HG02973 (cell line): Measurements from ENCODE around the gene PLB1.
"Not testable (repeated sequence)": the region's sequence is repeated elsewhere in the genome, so short reads cannot be mapped to it uniquely, and the experiment has no call there.

Experiments
- ATAC-seq: cut with Tn5 transposase; IDR thresholded peaks from one replicate; pipeline ENCODE4 v1.9.1; 2021; ENCODE audit warnings: moderate library complexity; ENCODE audit not compliant: unreplicated experiment

The PLB1 gene

GRCh38 chr2:28530782-28531181 lies 34.9 kb downstream of the PLB1 start:
- no peak for ATAC-seq

- no peak for ATAC-seq
These were observed 36.5 kb downstream of the PLB1 start for GRCh38 chr2:28532399-28532798.

GRCh38 chr2:28533044-28533680 lies 37.3 kb downstream of the PLB1 start:
- ATAC-seq = no peak

- ATAC-seq = no peak
These were observed 39.0 kb downstream of the PLB1 start for GRCh38 chr2:28534817-28535216.

- ATAC-seq = no peak
These were observed 42.3 kb downstream of the PLB1 start for GRCh38 chr2:28538134-28538533.

GRCh38 chr2:28538652-28539051 lies 42.8 kb downstream of the PLB1 start:
- ATAC-seq = no peak

- no peak for ATAC-seq
These were observed 43.3 kb downstream of the PLB1 start for GRCh38 chr2:28539118-28539541.

GRCh38 chr2:28543316-28544035 lies 47.6 kb downstream of the PLB1 start:
- ATAC-seq = no peak

GRCh38 chr2:28544036-28544346 lies 48.1 kb downstream of the PLB1 start:
- ATAC-seq = no peak

GRCh38 chr2:28544405-28544921 lies 48.6 kb downstream of the PLB1 start:
- no peak for ATAC-seq

GRCh38 chr2:28544922-28545589 lies 49.2 kb downstream of the PLB1 start:
- no peak for ATAC-seq

GRCh38 chr2:28545590-28546200 lies 49.8 kb downstream of the PLB1 start:
- ATAC-seq = no peak

- no peak for ATAC-seq
These were observed 50.4 kb downstream of the PLB1 start for GRCh38 chr2:28546242-28546641.

- no peak for ATAC-seq
These were observed 51.5 kb downstream of the PLB1 start for GRCh38 chr2:28547223-28547860.

GRCh38 chr2:28547906-28548600 lies 52.2 kb downstream of the PLB1 start:
- no peak for ATAC-seq

- not testable (repeated sequence) for ATAC-seq
These were observed 54.5 kb downstream of the PLB1 start for GRCh38 chr2:28550345-28550744.

GRCh38 chr2:28552045-28552823 lies 56.4 kb downstream of the PLB1 start:
- no peak for ATAC-seq

- ATAC-seq = no peak
These were observed 60.4 kb downstream of the PLB1 start for GRCh38 chr2:28556303-28556702.

GRCh38 chr2:28557389-28558131 lies 61.7 kb downstream of the PLB1 start:
- ATAC-seq = no peak
